HEK293 (cell line): ENCODE results near the gene BTRC.

Source experiments
- CTCF ChIA-PET: fragments of 350-600 bp; formaldehyde crosslinking; extraction: SDS; loops from one replicate; lab custom pipeline; 2021; ENCODE audit warnings: antibody characterized with exemption; lab: Yijun Ruan, JAX
- POLR2A ChIA-PET: fragments of 300-600 bp; formaldehyde crosslinking; extraction: SDS; loops from one replicate; lab custom pipeline; 2020; ENCODE audit warnings: antibody characterized with exemption, inconsistent platforms; lab: Yijun Ruan, JAX
- H3K27ac ChIP-seq: fragments of 200-500 bp; sonication (Bioruptor generic); 2 replicates; pipeline ENCODE4 v1.5.1; 2014; ENCODE audit warnings: low read depth, low read length, control low read depth, inconsistent platforms; ENCODE audit errors: extremely low read depth
- H3K36me3 ChIP-seq, 2 experiments: fragments of 200-500 bp in 1 of 2; sonication (Bioruptor generic) in 1 of 2; 1 replicate in 1 of 2; 2 replicates in 1 of 2; pipeline ENCODE4 v1.5.1; 2014 to 2017; ENCODE audit warnings: inconsistent platforms in 2 of 2, low read length in 2 of 2; ENCODE audit not compliant: control insufficient read depth in 2 of 2, insufficient read depth in 1 of 2
- H3K4me1 ChIP-seq: fragments of 200-500 bp; sonication (Bioruptor generic); 2 replicates; pipeline ENCODE4 v1.5.1; 2014; ENCODE audit warnings: mild to moderate bottlenecking, low read length, inconsistent platforms; ENCODE audit not compliant: control insufficient read depth, insufficient read depth
- H3K4me3 ChIP-seq: 2 replicates; pipeline ENCODE4 v1.5.1; 2011; ENCODE audit warnings: low read depth, mild to moderate bottlenecking, control low read depth, low read length, moderate library complexity
- H3K9me3 ChIP-seq: fragments of 200-500 bp; sonication (Bioruptor generic); 2 replicates; pipeline ENCODE4 v1.5.1; 2014; ENCODE audit warnings: low read depth, low read length, inconsistent platforms; ENCODE audit not compliant: control insufficient read depth, insufficient read depth
- HOXA7 ChIP-seq: sonication (generic); formaldehyde crosslinking; IDR thresholded peaks from 2 replicates; pipeline ENCODE4 v1.8.1; 2022; ENCODE audit warnings: missing genetic modification reagents, borderline replicate concordance
- KLF9 ChIP-seq: fragments of 450-650 bp; formaldehyde crosslinking; IDR thresholded peaks from 2 replicates; pipeline ENCODE4 v1.5.1; 2016; ENCODE audit warnings: missing biosample characterization, missing genetic modification characterization, low read depth
- OVOL3 ChIP-seq: fragments of 450-650 bp; formaldehyde crosslinking; IDR thresholded peaks from 2 replicates; pipeline ENCODE4 v1.5.1; 2016; ENCODE audit warnings: missing biosample characterization, missing genetic modification characterization
- PRDM1 ChIP-seq: fragments of 450-650 bp; formaldehyde crosslinking; IDR thresholded peaks from 2 replicates; pipeline ENCODE4; 2016; ENCODE audit warnings: missing biosample characterization, missing genetic modification characterization
- PRDM6 ChIP-seq: fragments of 450-650 bp; formaldehyde crosslinking; IDR thresholded peaks from 2 replicates; pipeline ENCODE4 v1.5.1; 2017; ENCODE audit warnings: missing biosample characterization, missing genetic modification characterization
- ZBTB26 ChIP-seq: fragments of 450-650 bp; formaldehyde crosslinking; optimal IDR thresholded peaks from 2 replicates; pipeline ENCODE3; 2016; ENCODE audit warnings: missing biosample characterization, mild to moderate bottlenecking, missing genetic modification characterization
- ZFP37 ChIP-seq: fragments of 450-650 bp; formaldehyde crosslinking; IDR thresholded peaks from 2 replicates; pipeline ENCODE4 v1.5.1; 2016; ENCODE audit warnings: missing biosample characterization, missing genetic modification characterization
- ZNF341 ChIP-seq: fragments of 450-650 bp; formaldehyde crosslinking; IDR thresholded peaks from 2 replicates; pipeline ENCODE4; 2016; ENCODE audit warnings: low read depth, missing biosample characterization, missing genetic modification characterization
- ZNF354C ChIP-seq: fragments of 450-650 bp; formaldehyde crosslinking; IDR thresholded peaks from 2 replicates; pipeline ENCODE4 v1.5.1; 2016; ENCODE audit warnings: missing biosample characterization, missing genetic modification characterization, low read depth, borderline replicate concordance
- ZNF366 ChIP-seq: fragments of 450-650 bp; formaldehyde crosslinking; conservative IDR thresholded peaks from 2 replicates; pipeline ENCODE4 v1.5.1; 2016; ENCODE audit warnings: missing biosample characterization, missing genetic modification characterization
- ZNF530 ChIP-seq: fragments of 450-650 bp; formaldehyde crosslinking; IDR thresholded peaks from 2 replicates; pipeline ENCODE4 v1.5.1; 2016; ENCODE audit warnings: low read depth, missing biosample characterization, missing genetic modification characterization
- ZNF610 ChIP-seq: fragments of 450-650 bp; formaldehyde crosslinking; IDR thresholded peaks from 2 replicates; pipeline ENCODE4 v1.5.1; 2016; ENCODE audit warnings: missing biosample characterization, missing genetic modification characterization, borderline replicate concordance
- ZNF654 ChIP-seq: fragments of 450-650 bp; formaldehyde crosslinking; IDR thresholded peaks from 2 replicates; pipeline ENCODE4 v1.5.1; 2016; ENCODE audit warnings: low read depth, missing biosample characterization, missing genetic modification characterization
- ZNF692 ChIP-seq: fragments of 450-650 bp; formaldehyde crosslinking; IDR thresholded peaks from 2 replicates; pipeline ENCODE4 v1.5.1; 2016; ENCODE audit warnings: missing biosample characterization, missing genetic modification characterization
- ZNF704 ChIP-seq: fragments of 450-650 bp; formaldehyde crosslinking; IDR thresholded peaks from 2 replicates; pipeline ENCODE4 v1.5.1; 2016; ENCODE audit warnings: missing biosample characterization, missing genetic modification characterization
- ZNF768 ChIP-seq: fragments of 450-650 bp; formaldehyde crosslinking; IDR thresholded peaks from 2 replicates; pipeline ENCODE4 v1.5.1; 2018; ENCODE audit warnings: missing biosample characterization, mild to moderate bottlenecking, missing genetic modification characterization
- ZNF792 ChIP-seq: fragments of 450-650 bp; formaldehyde crosslinking; IDR thresholded peaks from 2 replicates; pipeline ENCODE4 v1.5.1; 2016; ENCODE audit warnings: missing biosample characterization, missing genetic modification characterization
- ZNF843 ChIP-seq: fragments of 450-650 bp; formaldehyde crosslinking; IDR thresholded peaks from 2 replicates; pipeline ENCODE4 v1.5.1; 2016; ENCODE audit warnings: missing biosample characterization, missing genetic modification characterization
- ZSCAN30 ChIP-seq: fragments of 450-650 bp; IDR thresholded peaks from 2 replicates; pipeline ENCODE4 v1.5.1; 2018; ENCODE audit warnings: missing biosample characterization, mild to moderate bottlenecking, missing genetic modification characterization, moderate library complexity

BTRC gene

GRCh38 chr10:101494650-101495049, 140.7 kb downstream of the BTRC start (continued):
- TF ChIP-seq PRDM6 (tag by site-specific recombination) (peak; percentile 81), ZFP37 (tag by site-specific recombination) (no peak), HOXA7 (CRISPR knock-in tag) (no peak), ZNF843 (no peak), ZNF530 (tag by site-specific recombination) (no peak), ZNF610 (tag by site-specific recombination) (no peak), ZNF792 (tag by site-specific recombination) (no peak), ZNF341 (no peak), ZNF768 (tag by site-specific recombination) (no peak)

GRCh38 chr10:101495324-101495925, 141.5 kb downstream of the BTRC start:
- peaks cover 18% of the 10 kb centered on the region for H3K4me1 ChIP-seq
- TF ChIP-seq ZNF654 (tag by site-specific recombination) (peak; percentile 56), ZNF792 (tag by site-specific recombination) (no peak), ZSCAN30 (tag by site-specific recombination) (peak; percentile 77; the same call in 1 of the 2 replicates), OVOL3 (tag by site-specific recombination) (no peak), ZNF692 (tag by site-specific recombination) (0 out of 2 replicates have a peak, but pooled peaks have one; percentile 13), KLF9 (tag by site-specific recombination) (no peak), ZBTB26 (tag by site-specific recombination) (no peak), ZNF354C (no peak)
- POLR2A ChIA-PET = no interaction called here
- no peaks in the 10 kb centered on the region for H3K9me3 ChIP-seq
- CTCF ChIA-PET = interaction anchor here (0.6 to 1.6 kb wide), 3 partner anchors 9 to 174 kb away, joined by 3 to 5 read pairs (median 4); no protein-coding TSS in a partner anchor
- H3K4me3 ChIP-seq = no peak overlapping the region
- H3K27ac ChIP-seq = no peak overlapping the region
- H3K36me3 ChIP-seq = no peaks in the 10 kb centered on the region

DNA sequence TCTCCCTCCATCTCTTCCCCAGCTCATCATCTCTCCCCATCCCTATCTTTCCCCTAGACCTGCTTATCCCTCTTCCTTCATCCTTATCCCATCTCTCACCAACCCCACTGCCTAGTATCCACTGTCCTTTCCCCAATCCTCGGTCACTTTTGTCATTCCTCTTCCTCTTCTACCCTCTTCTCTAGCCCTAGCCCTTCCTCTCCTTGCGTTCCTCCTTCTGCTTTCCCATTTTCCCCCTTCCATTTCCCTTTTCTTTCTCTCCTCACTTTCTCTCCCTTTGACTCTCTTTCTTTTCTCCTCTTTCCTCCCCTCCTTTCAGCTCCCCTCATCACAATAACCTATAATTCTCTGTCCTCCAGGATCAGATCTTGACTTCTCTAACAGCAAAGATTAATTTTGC, 150.5 kb downstream of the BTRC start:
- ChIA-PET CTCF (interaction anchor here (0.9 kb wide), 1 partner anchor 9 kb away, joined by 5 read pairs; no protein-coding TSS in a partner anchor), POLR2A (no interaction called here)
- Histone ChIP-seq H3K27ac (no peak overlapping the region), H3K9me3 (no peaks in the 10 kb centered on the region), H3K4me1 (peaks cover 19% of the 10 kb centered on the region), H3K4me3 (no peak overlapping the region), H3K36me3 (no peaks in the 10 kb centered on the region)
- TF ChIP-seq ZNF366 (tag by site-specific recombination) (peak; percentile 79), ZNF704 (tag by site-specific recombination) (no peak), PRDM1 (tag by site-specific recombination) (peak; percentile 99)
